Measurements from ENCODE around the gene PTPRT.

PTPRT gene

DNA sequence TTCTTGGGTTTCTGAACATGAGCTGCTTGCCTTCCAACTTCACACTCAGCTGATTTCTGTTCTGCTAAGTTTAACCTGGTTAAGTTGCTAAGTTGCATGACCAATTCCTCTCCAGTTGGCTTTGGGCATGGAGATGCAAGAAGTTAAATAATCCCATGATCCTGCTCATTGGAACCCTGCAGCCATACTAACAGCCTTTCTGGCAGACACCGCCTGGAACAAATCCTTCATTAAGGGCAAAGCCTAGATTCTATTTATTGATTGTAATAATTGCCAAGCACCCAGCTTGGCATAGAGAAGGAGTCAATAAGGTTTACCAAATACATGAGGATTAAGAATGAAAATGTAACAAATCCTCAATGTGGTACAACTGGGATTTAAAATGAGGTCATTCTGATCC, 829.1 kb downstream of the PTPRT start:
- DNase-seq: no peak

DNA sequence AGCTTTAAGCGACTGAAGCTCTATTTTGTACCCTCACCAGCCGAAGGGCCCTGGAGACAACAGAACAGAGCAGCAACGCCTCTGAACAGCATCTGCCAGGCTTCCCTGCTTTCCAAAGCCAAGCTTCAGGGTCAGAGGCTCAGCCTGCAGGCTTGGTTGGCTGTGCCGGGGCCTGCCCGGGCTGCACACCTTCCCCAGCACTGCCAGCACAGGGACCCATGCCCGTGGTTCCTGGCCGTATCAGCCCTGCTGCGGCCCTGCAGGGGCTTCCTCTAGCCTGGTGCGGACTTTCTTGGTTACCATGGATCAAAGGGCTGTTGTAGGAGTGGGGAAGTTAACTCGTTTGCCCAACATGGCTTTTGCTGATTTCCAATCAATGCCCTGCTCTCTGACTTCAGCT, 830.1 kb downstream of the PTPRT start:
- no peak for DNase-seq

DNA sequence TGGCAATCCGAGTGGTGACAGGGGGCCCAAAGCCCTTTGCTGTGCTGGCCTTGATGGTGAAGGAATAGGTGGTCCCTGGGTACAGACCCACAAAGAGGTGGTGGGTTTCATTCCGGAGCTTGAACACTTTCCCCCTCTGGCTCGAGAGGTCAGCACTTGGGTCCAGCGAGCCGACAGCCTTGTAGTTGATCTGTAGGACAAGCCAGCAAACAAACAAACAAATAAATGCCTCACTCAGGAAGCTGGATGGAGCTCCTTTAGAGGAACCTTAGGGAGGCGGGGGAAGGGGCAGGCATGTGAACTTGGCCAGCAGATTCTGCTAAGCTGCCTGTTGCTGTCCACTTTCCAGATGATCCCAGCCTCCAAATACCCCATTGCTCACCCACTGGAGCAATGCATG, 837.6 kb downstream of the PTPRT start:
- no peak for DNase-seq

DNA sequence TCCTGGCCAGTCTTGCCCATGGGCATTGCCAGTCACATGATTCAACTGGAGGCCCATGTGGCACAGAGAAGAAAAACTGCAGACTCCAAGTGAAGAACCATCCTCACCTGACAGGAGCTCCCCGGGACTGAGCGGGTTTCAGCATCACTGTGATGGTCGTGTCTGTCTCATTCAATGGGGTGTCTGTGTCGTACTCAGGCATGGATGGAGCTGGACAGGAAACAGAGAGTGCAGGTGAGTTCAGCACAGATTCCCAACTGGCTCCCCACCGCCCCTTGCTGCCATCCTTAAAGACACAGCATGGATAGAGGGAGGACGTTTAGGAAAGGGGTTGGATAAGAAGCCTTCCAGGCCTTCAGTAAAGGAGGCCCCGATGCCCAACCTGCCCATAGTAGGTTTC, 839.2 kb downstream of the PTPRT start:
- DNase-seq: no peak

DNA sequence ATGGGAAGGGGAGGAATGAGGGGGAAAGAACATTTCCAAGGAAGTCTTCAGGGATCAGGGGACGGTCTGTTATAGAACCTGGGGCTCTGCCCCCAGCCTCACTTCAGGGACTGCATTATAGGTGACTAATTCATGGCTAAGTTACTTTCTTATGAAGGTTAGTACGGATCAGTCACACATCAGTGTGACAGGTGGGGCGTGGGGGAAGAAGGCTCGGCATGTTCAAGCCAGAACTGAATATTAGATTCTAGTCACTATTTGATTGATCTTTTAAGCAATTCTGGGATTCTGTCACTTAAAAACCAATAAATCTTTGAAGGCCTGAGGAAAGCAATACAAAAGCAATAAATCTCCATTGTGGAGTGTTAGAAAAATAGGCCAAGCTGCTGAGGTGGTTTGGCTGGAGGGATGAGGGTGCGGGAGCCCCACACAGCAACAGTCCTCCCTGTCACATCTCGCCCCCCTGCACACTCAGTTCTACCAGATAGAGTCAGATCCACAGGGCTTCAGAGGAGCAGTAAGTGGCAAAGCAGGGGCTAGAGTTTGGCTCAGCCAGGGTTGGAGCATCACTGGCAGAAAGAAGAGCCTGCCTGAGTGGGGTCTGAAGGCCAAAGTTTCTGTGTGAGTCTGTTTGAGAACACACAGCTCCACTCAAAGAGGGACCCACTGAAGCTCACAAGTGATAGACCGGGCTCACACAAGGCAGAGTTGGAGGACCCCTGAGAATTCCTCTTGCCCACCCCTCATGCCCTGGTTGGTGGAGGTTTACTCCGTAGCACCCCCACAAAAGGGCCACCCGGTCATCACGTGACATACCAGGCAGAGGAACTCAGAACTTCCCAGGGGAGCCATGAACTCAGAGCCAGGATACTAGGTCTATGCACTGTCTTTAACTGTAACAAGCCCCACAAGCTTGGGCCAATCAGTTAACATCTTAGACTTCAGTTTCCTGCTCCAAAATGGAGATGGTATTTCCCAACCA, 843.2 kb downstream of the PTPRT start:
- DNase-seq: no peak

DNA sequence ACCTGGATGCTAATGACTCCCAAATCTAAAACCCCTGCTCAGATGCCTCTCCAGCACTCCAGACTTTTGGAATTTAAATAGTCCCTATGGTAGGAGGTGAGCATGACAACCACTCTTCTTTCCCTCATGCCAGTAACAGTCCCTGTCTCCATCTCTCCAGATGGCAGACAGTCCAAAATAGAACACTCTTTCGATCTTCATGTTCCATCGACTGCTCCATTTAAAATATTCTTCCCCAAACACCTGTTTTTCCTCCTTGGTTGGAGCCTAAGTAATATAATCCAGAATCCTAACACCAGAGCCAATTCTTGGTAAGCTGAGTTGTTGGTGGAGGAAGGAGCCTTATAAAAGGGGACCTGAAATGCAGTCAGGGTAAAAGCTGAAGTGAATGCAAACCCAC, 848.1 kb downstream of the PTPRT start:
- no peak for DNase-seq

DNA sequence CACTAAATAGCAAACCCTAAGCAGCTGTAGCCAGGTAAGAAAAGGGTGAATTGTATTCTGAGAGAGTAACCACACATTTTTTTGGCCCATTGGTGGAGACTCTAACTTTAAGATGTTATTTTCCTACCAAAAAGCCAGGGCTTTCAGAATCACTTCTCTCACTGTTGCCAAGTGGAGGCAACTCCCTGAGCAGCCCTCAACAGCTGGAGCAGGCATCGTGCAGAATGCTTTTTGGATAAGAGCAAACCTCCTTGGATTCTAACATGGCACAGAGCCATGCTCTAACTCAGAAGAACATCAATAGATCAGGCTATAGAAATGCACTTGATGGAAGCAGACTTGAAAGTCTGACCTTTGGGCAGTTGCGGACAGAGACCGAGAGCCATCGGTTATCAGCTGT, 849.3 kb downstream of the PTPRT start:
- no peak for DNase-seq

DNA sequence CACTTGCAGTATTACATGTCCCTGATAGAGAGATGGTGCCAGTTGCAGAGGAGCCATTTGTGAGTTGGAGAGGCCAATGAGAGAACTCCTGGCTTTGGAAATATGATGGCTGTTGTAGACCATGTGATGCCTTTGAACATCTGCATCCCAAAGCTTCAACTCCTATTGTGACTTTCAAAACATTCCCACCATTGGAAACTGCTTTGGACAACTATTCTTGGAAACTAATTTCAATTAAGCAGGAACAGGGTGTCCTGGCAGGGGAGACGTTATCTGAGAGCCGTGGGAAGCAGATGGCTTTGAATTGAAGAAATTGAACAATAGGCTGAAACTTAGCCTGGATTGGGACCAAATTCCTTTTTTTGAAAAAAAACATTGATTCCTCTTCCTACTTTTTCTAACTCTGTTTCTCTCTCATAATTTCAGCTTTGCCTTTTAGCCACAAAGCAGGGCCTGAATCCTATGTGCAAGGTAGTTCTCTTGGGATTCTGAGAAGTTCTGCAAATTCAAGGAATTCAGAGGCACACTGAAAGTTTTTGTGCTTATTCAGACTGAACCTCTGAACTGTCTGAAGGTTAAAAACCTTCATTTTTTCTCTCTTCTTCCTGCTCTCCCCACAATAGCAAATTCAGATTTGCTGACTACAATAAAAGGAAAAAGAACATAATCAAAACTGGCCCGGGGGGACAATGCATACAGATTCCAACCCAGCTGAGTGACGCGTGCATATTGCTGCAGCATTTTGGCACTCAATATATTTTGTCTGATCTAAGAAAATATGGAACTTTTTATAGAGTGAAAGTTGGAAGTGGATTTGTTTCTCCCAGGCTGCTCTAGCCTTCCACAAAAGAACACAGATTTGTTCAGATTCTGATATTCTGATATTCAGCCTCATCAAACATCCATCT, 851.2 kb downstream of the PTPRT start:
- no peak for DNase-seq

DNA sequence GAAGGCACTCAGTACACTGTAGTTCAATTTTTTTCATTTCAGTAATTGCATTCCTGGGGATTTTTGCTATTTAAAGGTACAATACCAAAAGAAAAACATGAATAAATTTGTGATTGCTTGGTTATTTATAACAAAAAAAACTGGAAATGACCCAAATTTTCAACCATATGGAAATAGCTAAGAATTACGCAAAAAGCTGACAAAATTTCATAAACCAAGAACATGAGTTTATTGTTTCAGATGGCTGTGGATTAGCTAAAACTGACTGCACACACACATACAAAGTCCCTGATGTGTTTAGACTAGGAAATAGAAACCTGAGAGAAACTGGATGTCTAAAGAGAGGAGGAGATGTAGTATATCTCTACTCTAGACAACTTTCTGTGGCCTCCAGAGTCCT, 853.1 kb downstream of the PTPRT start:
- no peak for DNase-seq

DNA sequence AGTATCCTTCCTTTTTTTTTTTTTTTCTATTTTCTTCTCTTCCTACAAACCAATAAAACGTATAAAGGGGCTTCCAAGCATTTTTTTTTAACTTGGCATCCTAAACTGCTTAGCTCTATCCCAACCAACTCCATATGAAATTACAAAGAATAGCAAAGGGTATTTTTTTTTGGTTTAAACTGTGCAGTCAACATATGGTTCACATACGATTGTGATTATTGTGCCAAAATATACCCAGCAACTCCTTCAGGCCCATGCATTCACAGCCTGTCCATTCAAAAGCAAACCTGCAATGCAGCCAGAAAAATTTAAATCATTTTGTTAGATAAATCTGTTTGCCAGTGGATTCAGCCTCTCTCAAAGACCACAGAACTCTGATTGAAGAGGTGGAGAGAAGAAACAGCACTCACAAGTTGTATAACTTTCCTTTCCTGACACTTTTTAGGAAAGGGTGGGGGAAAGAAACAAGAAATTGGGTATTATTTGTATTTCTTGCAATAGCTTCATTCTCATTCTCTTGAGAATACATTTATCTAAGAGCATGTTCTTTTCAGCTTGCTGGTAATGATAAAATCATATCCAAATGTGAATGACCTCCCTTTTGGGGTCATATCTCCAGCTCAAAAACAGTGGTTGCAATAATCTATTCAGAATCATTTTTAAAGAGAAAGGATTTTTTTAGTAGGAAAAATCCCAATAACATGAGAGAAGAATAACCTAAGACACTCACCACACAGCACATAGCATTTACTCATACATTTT, 870.3 kb downstream of the PTPRT start:
- no peak for DNase-seq

DNA sequence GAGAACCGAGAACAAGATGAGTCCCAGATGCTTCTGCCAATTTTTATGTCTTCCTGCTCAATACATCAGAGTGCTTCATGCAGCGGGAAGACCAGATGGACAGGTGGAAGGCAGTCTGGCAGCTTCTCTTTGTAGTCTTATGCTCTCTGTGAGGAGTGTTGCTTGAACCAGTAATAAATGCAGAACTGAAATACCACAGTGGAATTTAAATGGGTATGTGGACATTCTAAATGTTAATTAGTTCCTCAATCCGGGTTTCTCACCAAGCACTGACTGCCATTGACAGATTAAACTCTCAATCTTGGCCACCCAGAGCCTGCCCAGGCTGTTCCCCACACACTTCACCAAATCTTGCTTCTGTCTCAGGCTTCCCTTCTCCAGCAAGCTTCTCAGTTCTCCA, 876.0 kb downstream of the PTPRT start:
- no peak for DNase-seq

DNA sequence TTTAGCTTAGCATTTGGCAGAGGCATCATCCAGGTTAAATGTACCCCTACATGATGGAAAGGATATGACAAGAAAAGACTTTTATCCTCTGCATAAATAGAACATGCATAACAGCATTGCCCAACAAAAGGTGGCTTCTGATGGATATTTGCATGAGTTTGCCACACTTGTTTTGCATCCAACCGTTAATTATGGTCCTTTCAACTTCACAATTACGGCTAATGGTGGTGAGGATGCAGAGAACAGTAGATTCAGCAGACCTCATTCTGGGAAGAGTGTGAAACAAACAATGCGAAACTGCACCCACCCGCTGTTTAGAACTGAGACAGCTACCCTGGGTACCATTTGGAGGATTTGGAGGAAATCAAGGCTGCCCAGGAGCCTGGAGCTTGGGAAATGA, 880.7 kb downstream of the PTPRT start:
- DNase-seq: peak; percentile 88 to 90

DNA sequence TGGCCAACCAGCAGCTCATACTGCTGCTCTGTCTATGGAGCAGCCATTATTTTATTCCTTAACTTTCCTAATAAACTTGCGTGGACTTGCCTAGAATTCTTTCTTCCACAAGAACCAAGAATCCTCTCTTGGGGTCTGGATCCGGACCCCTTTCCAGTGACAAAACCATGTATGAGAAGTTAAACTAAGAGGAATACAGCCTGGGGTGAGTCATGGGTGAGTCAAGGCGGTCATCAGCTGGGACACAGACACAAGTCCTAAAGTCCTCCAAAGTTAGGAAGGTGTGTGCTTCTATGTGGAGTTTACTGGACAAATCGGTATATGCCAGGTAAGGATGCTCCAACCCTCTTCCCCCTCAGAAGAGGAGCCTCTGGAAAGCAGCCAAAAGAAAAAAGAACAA, 881.5 kb downstream of the PTPRT start:
- DNase-seq: no peak

DNA sequence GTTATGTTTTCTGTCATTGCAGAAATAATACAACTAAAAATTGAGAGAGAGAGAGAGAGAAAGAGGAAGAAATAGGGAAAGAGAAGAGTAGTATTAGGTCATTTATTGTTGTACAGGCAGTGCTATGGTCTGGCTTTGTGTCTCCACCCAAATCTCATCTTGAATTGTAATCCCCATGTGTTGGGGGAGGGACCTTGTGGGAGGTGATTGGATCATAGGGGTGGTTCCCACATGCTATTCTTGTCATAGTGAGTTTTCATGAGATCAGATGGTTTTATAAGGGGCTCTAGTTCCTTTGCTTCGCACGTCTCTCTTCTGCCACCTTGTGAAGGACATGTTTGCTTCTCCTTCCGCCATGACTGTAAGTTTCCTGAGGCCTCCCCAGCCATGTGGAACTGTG, 894.1 kb downstream of the PTPRT start:
- DNase-seq: no peak

DNA sequence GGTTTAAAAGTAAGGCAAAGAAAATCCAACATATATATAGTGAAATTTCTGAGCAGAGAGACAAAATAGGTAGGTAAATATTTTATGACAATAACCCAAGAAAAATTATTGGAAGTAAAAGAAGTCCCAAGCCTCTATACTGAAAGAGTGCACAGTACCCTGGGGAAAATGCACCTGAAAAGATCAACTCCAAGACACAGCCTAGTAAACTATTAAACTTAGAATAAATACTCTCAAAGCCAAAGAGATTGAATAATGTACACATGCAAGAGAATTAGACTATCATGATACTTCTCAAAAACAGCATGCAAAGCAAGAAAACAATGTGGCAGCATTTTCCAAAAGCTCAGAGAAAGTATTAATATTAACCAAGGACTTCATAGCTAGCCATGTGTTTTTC, 894.7 kb downstream of the PTPRT start:
- DNase-seq: no peak

DNA sequence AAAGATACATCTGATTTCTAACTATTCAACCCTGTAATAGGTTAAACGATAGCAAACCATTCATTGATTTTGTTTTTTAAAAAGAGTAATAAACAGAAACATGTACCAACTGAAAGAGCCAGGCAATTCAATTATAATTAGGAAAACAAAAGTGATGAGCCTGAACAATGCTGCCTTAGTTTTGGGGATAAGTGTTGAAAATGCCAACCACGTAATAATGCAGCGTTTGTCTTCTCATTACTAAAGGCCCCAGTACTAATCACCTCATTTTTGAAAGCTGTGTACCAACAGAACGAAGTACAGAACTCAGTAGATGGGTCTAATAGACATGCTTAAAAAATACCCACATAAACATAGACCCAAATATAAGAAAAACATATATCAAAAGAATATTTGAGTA, 907.9 kb downstream of the PTPRT start:
- no peak for DNase-seq

DNA sequence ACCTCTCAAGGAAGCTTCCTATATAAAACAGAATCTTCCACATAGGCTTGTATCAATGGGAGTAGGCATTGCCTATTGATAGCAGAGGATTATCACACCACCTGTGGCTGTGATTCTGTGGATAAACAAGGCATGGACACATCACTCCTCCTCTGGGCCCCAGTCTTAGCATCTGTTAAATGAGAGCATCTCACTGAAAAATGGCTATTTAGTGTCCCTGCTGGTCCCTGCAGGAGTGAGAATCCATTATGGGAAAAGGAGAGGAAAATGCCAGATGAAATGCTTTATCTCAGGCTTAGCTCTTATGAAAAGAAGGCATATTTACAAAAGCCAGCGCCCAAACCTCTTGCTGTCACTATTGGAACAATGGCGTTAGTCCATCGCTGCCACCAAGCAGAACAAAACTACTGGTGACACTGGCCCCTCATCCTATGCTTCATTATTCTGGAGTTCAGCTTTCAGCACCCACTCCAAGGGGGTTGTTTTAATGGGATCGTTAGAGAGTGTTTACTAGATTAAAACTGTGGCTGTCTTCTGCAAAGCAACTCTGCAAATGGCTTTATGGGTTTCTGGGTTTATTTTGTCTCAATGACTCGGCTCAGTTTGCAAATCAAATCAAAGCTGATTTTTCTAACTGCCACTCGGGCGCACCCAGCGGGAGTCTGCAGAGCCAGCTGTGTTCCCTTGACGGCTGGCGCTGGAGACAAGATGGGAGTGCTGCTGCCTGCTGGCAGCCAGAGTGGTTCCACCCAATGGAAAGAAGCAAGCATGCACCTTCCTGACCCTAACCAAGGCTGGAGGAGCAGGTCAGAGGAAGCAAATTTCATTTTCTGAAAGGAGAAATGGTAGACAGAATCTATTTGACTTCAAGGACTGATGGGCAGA, 912.7 kb downstream of the PTPRT start:
- peak; percentile 92 to 96 for DNase-seq

DNA sequence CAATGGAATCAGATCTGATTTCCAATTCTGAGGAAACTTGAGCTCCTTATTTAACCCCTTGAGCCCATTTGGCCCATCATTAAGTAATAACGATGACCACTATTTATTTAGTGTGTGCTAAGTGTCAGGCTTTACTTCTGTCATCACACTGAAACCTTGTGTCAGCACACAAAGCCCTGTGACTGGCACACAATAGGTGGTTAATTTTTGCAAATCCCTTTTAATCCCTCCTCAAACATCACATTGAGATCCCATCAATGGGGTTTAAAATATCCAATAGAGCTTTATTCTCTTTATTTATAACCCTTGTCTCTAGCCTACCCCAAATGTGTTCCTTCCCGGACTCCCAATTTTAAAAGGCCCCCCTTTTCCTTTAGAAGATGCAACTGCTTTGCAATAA, 914.7 kb downstream of the PTPRT start:
- no peak for DNase-seq

DNA sequence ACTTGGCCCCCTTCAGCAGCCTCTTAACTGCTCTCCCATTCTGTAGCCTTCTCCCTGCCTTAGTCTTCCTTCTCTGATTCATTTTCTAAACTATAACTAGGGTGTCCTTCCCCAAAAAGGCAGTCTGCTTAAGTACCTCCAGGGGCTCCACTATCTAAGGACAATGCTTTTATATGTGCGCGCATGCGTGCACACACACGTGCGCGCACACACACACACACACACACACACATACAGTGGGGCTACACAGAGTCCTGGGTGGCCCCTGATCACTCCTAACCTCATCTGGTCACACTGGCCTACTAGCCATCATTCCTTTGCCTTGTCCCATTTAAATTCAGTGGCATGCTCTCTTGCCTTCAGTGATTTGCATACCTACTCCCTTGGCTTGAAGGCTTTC, 917.2 kb downstream of the PTPRT start:
- peak; percentile 68 to 82 for DNase-seq

DNA sequence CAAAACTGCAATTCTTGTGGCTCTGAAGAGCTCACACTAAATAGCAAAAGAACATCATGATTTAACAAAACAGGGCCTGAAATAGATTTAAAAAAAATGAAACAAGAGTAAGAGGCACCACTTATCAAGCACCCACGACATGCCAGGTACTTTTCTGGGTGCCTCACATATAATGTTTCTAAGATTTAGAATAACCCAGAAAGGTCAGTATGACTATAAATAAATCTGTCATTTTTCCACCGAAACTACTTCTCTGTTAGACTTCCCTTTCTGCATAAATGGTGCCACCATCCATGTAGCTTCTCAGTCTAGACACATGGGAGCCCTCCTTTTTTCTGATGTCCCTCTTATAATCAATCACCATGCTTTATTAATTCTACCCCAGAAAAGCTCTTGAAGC, 919.2 kb downstream of the PTPRT start:
- no peak for DNase-seq

DNA sequence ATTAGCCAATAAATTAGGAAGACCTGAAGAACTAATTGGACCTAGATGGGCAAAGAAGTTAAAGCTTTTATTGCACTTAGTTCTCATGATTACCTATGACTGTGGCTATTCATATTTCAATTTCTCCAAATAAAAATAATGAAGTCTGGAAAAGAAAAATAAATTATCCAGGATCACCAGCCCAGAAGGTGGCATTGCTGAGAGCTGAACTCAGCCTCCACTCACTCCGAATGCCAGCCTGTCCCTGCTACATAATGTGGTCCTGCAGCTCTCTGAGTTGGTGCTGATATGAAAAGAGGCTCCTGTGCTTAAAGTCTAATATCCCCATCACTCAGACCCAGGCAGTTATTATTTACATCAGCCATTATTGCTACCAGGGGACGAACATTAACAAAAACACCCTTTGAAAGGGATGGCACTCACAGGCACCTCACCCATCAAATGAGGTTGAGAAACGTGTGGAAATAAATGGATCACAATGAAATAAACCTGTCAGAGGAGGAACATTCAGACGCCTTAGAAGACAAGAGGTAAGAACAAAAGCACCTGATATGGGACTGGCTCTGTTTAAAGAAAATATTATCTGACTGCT, 921.8 kb downstream of the PTPRT start:
- no peak for DNase-seq
